SJSA1 (cell line): ENCODE data around the gene CLK2. TPM values are rescaled to one million over a fixed set of nuclear protein-coding genes. Genes with fewer than 3 reads are reported as not detected.
A peak's percentile ranks its signal among the peaks of the same experiment; 100 is the strongest.

Experiments
- DNase-seq, 2 experiments: peaks; one replicate each; pipeline ENCODE4 v3.0.0-alpha.2; 2015 to 2020; ENCODE audit warnings: low spot score in 2 of 2, low read depth in 1 of 2
- H3K27ac ChIP-seq: fragments of 250-450 bp; sonication (Bioruptor Pico); 2 replicates; pipeline ENCODE4 v1.5.1; 2020; ENCODE audit warnings: mild to moderate bottlenecking, moderate library complexity
- H3K27me3 ChIP-seq: fragments of 250-450 bp; sonication (Bioruptor Pico); replicated peaks from 2 replicates; pipeline ENCODE4 v1.5.1; 2020; ENCODE audit warnings: mild to moderate bottlenecking, moderate library complexity
- H3K36me3 ChIP-seq: fragments of 250-450 bp; sonication (Bioruptor Pico); 2 replicates; pipeline ENCODE4 v1.5.1; 2020; ENCODE audit warnings: mild to moderate bottlenecking
- H3K4me1 ChIP-seq: fragments of 250-450 bp; sonication (Bioruptor Pico); replicated peaks from 2 replicates; pipeline ENCODE4 v1.6.1; 2021; ENCODE audit warnings: mild to moderate bottlenecking
- H3K4me3 ChIP-seq: fragments of 250-450 bp; sonication (Bioruptor Pico); 2 replicates; pipeline ENCODE4 v1.5.1; 2020; ENCODE audit warnings: mild to moderate bottlenecking
- H3K9me3 ChIP-seq: fragments of 250-450 bp; sonication (Bioruptor Pico); replicated peaks from 2 replicates; pipeline ENCODE4 v1.5.1; 2020; ENCODE audit warnings: mild to moderate bottlenecking
- total RNA-seq: library from RNA; depleted of rRNA; stranded (reverse); fragments of >200 nt; shearing (Covaris generic); gene quantifications from 2 replicates; pipeline ENCODE4 v1.2.3, GENCODE V29; 2014; rRNA removed

Gene CLK2
- total RNA-seq, result 13.0 and 13.7 TPM in 2 replicates

DNA sequence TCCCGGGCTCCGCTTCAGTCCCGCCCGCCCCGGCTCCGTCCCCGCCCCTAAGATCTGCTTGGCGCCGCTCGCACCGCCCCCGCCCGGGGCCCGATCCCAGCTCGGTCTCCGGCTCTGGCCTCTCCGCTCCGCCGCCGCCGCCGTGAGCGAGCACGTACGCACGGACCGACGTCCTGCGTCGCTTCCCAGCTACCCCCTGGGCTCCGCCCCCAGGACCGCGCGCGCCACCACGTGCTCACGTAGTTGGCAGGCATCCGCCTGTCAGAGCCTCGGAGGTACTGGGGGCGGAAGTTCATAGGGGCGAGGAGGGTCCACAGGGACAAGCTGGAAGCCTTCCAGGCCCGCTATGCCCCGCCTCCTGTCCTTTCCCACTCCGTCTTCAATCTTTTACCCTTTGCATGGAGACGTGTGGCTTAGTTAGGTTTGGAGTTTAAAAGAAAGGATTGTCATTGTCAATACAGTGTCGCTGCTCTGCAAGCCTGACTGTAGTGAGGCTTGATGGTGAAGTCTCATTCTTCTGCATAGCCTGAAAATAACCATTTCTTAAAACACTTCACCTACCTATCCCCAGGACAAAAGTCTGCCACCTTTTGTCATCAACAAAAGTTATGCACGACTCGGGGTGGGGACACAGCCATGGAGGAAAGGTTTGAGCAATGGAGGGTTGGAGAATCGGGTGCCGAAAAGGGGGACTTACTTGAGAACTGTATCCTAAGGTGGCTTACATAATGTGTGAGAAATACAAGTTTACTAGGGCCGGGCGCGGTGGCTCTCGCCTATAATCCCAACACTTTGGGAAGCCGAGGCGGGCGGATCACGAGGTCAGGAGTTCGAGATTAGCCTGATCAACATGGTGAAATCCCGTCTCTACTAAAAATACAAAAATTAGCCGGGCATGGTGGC lies at the start of gene CLK2:
Gene CLK2 (minus strand): TSS at position 162 of the 903 bp plus-strand sequence. CDS start 2,527 bp downstream, outside the sequence.
- Histone ChIP-seq H3K4me3 (peak within 1 kb of the TSS; percentile 58), H3K4me1 (peaks cover 30% of the 10 kb centered on the region)
- peak; percentile 92 to 98 for DNase-seq

GRCh38 chr1:155322571-155322952 lies 49.3 kb upstream of the CLK2 start:
- Histone ChIP-seq H3K9me3 (no peaks in the 10 kb centered on the region; the same call in 1 of the 2 replicates), H3K4me1 (peaks cover 18% of the 10 kb centered on the region), H3K36me3 (peaks cover 77% of the 10 kb centered on the region), H3K27me3 (no peaks in the 10 kb centered on the region), H3K4me3 (peak overlapping the region; percentile 62), H3K27ac (0 out of 2 replicates have a peak overlapping the region, but pooled peaks have one; percentile 41)
- peak; percentile 41 to 58 for DNase-seq

More for the DNA sequence above, at the start of gene CLK2:
- peak within 1 kb of the TSS; percentile 76 for H3K27ac ChIP-seq
- H3K9me3 ChIP-seq, result no peaks in the 10 kb centered on the region
- H3K36me3 ChIP-seq, result peaks cover 42% of the 10 kb centered on the region
- H3K27me3 ChIP-seq, result no peaks in the 10 kb centered on the region

DNA sequence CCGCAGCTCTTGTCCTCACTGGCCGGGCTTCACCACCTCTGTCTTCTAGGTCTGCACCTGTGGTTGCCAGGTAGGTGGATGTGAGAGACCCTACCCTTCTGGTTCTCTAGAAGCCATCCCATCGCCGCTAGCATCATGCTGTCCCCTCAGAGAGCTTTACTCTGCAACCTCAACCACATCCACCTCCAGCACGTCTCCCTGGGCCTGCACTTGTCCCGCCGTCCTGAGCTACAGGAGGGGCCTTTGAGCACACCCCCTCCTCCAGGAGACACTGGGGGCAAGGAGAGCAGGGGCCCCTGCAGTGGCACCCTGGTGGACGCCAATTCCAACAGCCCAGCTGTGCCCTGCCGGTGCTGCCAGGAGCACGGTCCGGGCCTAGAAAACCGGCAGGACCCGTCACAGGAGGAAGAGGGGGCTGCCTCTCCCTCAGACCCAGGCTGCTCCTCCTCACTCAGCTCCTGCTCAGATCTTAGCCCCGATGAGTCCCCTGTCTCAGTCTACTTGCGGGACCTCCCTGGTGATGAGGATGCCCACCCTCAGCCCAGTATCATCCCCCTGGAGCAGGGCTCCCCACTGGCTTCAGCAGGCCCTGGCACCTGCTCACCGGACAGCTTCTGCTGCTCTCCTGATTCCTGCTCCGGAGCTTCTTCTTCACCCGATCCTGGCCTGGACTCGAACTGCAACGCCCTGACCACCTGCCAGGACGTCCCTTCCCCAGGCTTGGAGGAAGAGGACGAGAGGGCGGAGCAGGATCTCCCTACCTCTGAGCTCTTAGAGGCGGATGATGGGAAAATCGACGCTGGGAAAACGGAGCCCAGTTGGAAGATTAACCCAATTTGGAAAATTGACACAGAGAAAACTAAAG lies 48.6 kb upstream of the CLK2 start:
- no peaks in the 10 kb centered on the region for H3K27me3 ChIP-seq
- peaks cover 18% of the 10 kb centered on the region for H3K4me1 ChIP-seq
- no peak overlapping the region for H3K27ac ChIP-seq
- peaks cover 75% of the 10 kb centered on the region for H3K36me3 ChIP-seq
- DNase-seq, result no peak
- peak overlapping the region; percentile 62 for H3K4me3 ChIP-seq
- no peaks in the 10 kb centered on the region; the same call in 1 of the 2 replicates for H3K9me3 ChIP-seq

GRCh38 chr1:155320661-155321617 lies 47.6 kb upstream of the CLK2 start, which contains the start of gene RUSC1:
Gene RUSC1 (plus strand): TSS chr1:155320894. CDS start chr1:155321774, 880 bp downstream.
- Histone ChIP-seq H3K4me3 (no peak within 1 kb of the TSS), H3K27ac (no peak within 1 kb of the TSS), H3K9me3 (no peaks in the 10 kb centered on the region; the same call in 1 of the 2 replicates), H3K27me3 (no peaks in the 10 kb centered on the region), H3K36me3 (peaks cover 73% of the 10 kb centered on the region), H3K4me1 (peaks cover 18% of the 10 kb centered on the region)
- DNase-seq, result no peak

- no peaks in the 10 kb centered on the region; the same call in 1 of the 2 replicates for H3K9me3 ChIP-seq
- no peak overlapping the region for H3K27ac ChIP-seq
- no peak for DNase-seq
- peaks cover 71% of the 10 kb centered on the region for H3K36me3 ChIP-seq
- no peak overlapping the region for H3K4me3 ChIP-seq
- peaks cover 13% of the 10 kb centered on the region for H3K4me1 ChIP-seq
- no peaks in the 10 kb centered on the region for H3K27me3 ChIP-seq
These were observed 46.9 kb upstream of the CLK2 start for GRCh38 chr1:155320252-155320651.

GRCh38 chr1:155319536-155319935 lies 46.2 kb upstream of the CLK2 start:
- no peaks in the 10 kb centered on the region for H3K27me3 ChIP-seq
- H3K4me1 ChIP-seq, result peaks cover 11% of the 10 kb centered on the region
- no peak for DNase-seq
- H3K36me3 ChIP-seq, result peaks cover 71% of the 10 kb centered on the region
- H3K27ac ChIP-seq, result no peak overlapping the region
- H3K4me3 ChIP-seq, result no peak overlapping the region
- H3K9me3 ChIP-seq, result no peaks in the 10 kb centered on the region

GRCh38 chr1:155318082-155318481 lies 44.8 kb upstream of the CLK2 start:
- H3K36me3 ChIP-seq, result peaks cover 82% of the 10 kb centered on the region
- DNase-seq, result no peak
- no peak overlapping the region for H3K27ac ChIP-seq
- no peaks in the 10 kb centered on the region for H3K27me3 ChIP-seq
- no peak overlapping the region for H3K4me3 ChIP-seq
- H3K4me1 ChIP-seq, result peaks cover 11% of the 10 kb centered on the region
- no peaks in the 10 kb centered on the region for H3K9me3 ChIP-seq

DNA sequence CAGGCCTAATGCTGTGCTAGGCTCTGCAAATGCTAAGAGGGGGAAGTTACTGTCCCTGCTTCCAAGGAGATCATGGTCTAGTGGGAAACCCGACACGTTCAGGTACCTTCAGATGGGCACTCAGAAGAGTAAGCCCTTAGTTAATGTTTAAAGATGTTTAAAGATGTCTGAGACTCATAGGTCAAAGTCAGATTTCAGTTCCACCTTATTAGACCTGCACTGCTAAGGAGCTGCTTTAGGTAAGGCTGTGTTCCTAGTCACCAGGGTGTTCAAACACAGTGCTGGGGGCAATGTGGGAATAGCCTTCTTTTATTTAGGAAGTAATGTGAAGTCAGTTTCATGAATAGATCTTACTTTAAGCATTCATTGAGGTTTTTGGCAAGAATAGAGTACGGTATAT lies 43.6 kb upstream of the CLK2 start:
- no peak for DNase-seq
- Histone ChIP-seq H3K9me3 (no peaks in the 10 kb centered on the region), H3K4me3 (no peak overlapping the region), H3K36me3 (peaks cover 85% of the 10 kb centered on the region), H3K4me1 (peaks cover 3% of the 10 kb centered on the region), H3K27ac (no peak overlapping the region), H3K27me3 (no peaks in the 10 kb centered on the region)

DNA sequence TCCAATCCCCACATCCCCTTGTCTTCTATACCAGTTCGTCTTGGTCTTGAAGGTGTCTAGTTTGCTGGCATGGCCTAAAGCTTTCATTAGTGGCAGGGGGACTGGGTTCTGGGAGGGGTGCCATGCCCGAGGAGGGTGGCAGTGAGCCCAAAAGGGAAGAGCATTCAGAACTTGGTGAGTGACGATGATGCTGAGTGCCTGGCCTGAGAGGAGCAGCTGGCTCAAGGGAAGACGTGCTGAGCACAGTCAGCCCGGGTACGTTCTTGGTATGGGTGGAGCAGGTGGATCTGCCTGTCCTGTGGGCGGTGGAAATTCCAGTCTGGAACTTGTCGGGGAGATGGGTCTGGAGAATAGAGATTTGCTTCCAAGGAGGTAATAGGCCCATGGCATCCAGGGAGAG lies 40.0 kb upstream of the CLK2 start:
- Histone ChIP-seq H3K27me3 (no peaks in the 10 kb centered on the region), H3K36me3 (peaks cover 75% of the 10 kb centered on the region), H3K9me3 (no peaks in the 10 kb centered on the region), H3K4me3 (no peak overlapping the region), H3K4me1 (peaks cover 9% of the 10 kb centered on the region), H3K27ac (no peak overlapping the region)
- DNase-seq, result no peak

- Histone ChIP-seq H3K9me3 (no peaks in the 10 kb centered on the region), H3K4me1 (peaks cover 9% of the 10 kb centered on the region), H3K27ac (peak overlapping the region; percentile 78), H3K36me3 (peaks cover 44% of the 10 kb centered on the region), H3K27me3 (no peaks in the 10 kb centered on the region), H3K4me3 (peak overlapping the region; percentile 60)
- peak; percentile 62 to 64 for DNase-seq
These were observed 36.2 kb upstream of the CLK2 start for GRCh38 chr1:155309423-155310021.

DNA sequence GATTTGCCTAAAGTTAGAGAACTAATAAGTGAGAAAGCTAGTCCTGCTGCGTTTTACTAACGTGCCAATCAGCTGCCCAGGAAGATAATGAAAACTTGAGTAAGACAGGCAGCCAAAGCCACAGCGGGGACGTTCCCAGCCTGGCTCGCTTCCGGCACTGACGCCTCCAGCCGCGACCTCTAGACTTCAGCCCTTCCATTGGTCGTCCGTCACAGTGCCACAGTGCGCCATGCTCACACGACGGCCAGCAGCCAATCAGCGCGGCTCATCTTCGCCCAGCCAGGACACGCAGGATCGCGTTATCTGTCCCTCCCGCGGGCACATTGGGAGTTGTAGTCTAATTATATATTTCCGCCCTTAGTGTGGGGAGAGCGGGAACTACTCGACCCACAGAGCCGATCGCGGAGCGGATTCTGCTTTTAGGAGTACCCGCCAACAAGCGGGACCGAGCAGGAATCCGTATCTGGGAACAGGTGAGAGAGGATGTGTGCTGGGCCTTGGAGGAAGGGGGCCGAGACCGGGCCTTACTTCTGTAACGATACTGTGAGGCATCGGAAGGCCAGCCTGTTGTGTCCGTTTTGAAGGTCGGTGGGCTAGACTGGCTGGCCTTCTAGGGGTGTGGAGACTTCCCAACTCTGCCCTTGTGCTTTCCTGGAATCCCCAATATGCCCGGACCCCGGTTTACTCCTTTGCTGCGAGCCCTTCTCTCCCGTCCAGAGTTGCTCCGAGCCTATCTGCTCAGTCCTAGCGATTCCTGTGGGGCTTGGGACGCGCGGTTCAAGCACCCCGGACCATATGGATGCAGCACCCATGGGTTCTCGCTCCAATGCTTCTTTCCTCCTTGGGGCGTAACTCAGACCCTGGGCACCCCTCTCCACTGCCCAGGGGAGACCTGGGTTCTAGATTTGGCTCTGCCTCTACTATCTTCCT lies 35.5 kb upstream of the CLK2 start, which contains the start of gene FDPS:
Gene FDPS (plus strand): TSS at position 374 of the 930 bp plus-strand sequence. CDS start 924 bp downstream, outside the sequence.
- no peaks in the 10 kb centered on the region for H3K9me3 ChIP-seq
- H3K4me3 ChIP-seq, result peak within 1 kb of the TSS; percentile 60
- no peaks in the 10 kb centered on the region for H3K27me3 ChIP-seq
- peaks cover 39% of the 10 kb centered on the region for H3K36me3 ChIP-seq
- peaks cover 9% of the 10 kb centered on the region for H3K4me1 ChIP-seq
- peak; percentile 96 to 99 for DNase-seq
- peak within 1 kb of the TSS; percentile 83 for H3K27ac ChIP-seq
